Cardiac atrium fibroblast (primary cell): ENCODE measurements around the gene CCDC102B. TPM values are rescaled to one million over a fixed set of nuclear protein-coding genes. Genes with fewer than 3 reads are reported as not detected.

ENCODE experiments used
- total RNA-seq: library from RNA; depleted of rRNA; stranded (reverse); fragments of >200 nt; gene quantifications from 2 replicates; pipeline ENCODE4 v1.2.3, GENCODE V29; 2015

The CCDC102B gene
- 13.4 and 21.1 TPM in 2 replicates for total RNA-seq

GRCh38 chr18:68797871-68798270 is at the start of gene CCDC102B:
Gene CCDC102B (plus strand): TSS chr18:68798080. CDS start chr18:68836764, 38,684 bp downstream.

Other genes with a start within 250 kb of the CCDC102B start
- 50.5 and 65.8 TPM in 2 replicates for gene TMX3, start 83.0 kb upstream of the CCDC102B start, total RNA-seq